ENCODE results near the gene CFTR.

CFTR gene

GRCh38 chr7:117590191-117590590 is 110.4 kb downstream of the CFTR start:
- DNase-seq (ENCODE audit: low spot score): no peak

GRCh38 chr7:117592011-117592635 is 112.3 kb downstream of the CFTR start:
- DNase-seq (ENCODE audit: low spot score): no peak

GRCh38 chr7:117596134-117596533 is 116.3 kb downstream of the CFTR start:
- no peak for DNase-seq (ENCODE audit: low spot score)

- DNase-seq (ENCODE audit: low spot score): no peak
Observed at GRCh38 chr7:117597755-117598154, 117.9 kb downstream of the CFTR start.

GRCh38 chr7:117600911-117601310 is 121.1 kb downstream of the CFTR start:
- DNase-seq (ENCODE audit: low spot score): no peak

- no peak for DNase-seq (ENCODE audit: low spot score)
Observed at GRCh38 chr7:117603627-117604026, 123.8 kb downstream of the CFTR start.

- DNase-seq (ENCODE audit: low spot score): no peak
Observed at GRCh38 chr7:117605712-117606111, 125.9 kb downstream of the CFTR start.

- DNase-seq (ENCODE audit: low spot score): no peak
Observed at GRCh38 chr7:117606132-117606531, 126.3 kb downstream of the CFTR start.

GRCh38 chr7:117610396-117610795 is 130.6 kb downstream of the CFTR start:
- no peak for DNase-seq (ENCODE audit: low spot score)

GRCh38 chr7:117612637-117613036 is 132.8 kb downstream of the CFTR start:
- no peak for DNase-seq (ENCODE audit: low spot score)

- no peak for DNase-seq (ENCODE audit: low spot score)
Observed at GRCh38 chr7:117616694-117617093, 136.9 kb downstream of the CFTR start.

- DNase-seq (ENCODE audit: low spot score): no peak
Observed at GRCh38 chr7:117619681-117620080, 139.9 kb downstream of the CFTR start.

- DNase-seq (ENCODE audit: low spot score): no peak
Observed at GRCh38 chr7:117621075-117621618, 141.3 kb downstream of the CFTR start.

- DNase-seq (ENCODE audit: low spot score): no peak
Observed at GRCh38 chr7:117623606-117624005, 143.8 kb downstream of the CFTR start.

- DNase-seq (ENCODE audit: low spot score): no peak
Observed at GRCh38 chr7:117630501-117630900, 150.7 kb downstream of the CFTR start.

GRCh38 chr7:117630907-117631564 is 151.2 kb downstream of the CFTR start:
- no peak for DNase-seq (ENCODE audit: low spot score)

- no peak for DNase-seq (ENCODE audit: low spot score)
Observed at GRCh38 chr7:117631652-117632051, 151.8 kb downstream of the CFTR start.

- no peak for DNase-seq (ENCODE audit: low spot score)
Observed at GRCh38 chr7:117637937-117638336, 158.1 kb downstream of the CFTR start.

- DNase-seq (ENCODE audit: low spot score): no peak
Observed at GRCh38 chr7:117639966-117640365, 160.1 kb downstream of the CFTR start.

GRCh38 chr7:117640465-117640864 is 160.6 kb downstream of the CFTR start:
- DNase-seq (ENCODE audit: low spot score): no peak

GRCh38 chr7:117645481-117646165 is 165.8 kb downstream of the CFTR start:
- no peak for DNase-seq (ENCODE audit: low spot score)

- DNase-seq (ENCODE audit: low spot score): no peak
Observed at GRCh38 chr7:117648203-117648866, 168.5 kb downstream of the CFTR start.
